ENCODE data around the gene IL22. TPM values are rescaled to one million over a fixed set of nuclear protein-coding genes. Genes with fewer than 3 reads are reported as not detected.

Gene IL22
- polyA plus RNA-seq, 1 donor (not counting 4 experiments of a cell fraction or from before 2014, with no cell fraction given) = not detected

DNA sequence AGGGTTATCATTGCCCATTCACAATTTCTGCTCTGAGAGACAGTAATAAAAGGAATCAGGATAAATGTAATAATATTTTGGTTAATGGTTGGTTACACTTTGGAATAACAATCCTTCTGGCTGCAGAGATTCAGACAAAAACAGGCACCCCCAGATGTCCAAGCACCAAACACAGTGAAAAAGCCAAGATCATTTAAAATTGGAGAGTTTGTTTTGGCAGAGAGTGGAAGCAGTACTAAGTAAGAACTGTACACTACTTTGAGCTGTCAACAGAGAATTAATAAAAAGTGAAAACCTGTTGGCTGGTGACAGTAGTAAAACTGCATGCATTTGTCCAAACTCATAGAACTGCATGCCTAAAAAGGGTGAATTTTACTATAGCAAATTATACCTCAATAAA, 15.6 kb upstream of the IL22 start:
- H3K9me3 ChIP-seq (ENCODE audit: control insufficient read depth, low read depth, low read length) = no peaks in the 10 kb centered on the region
- H3K79me2 ChIP-seq (ENCODE audit: control insufficient read depth, insufficient read depth, low read length) = no peaks in the 10 kb centered on the region
- DNase-seq (ENCODE audit: low read depth, low spot score) = no peak
- no peaks in the 10 kb centered on the region for H3K36me3 ChIP-seq (ENCODE audit: control insufficient read depth in 2 of 2, extremely low read depth in 1 of 2, insufficient read depth in 2 of 2, low read length in 2 of 2)
- H3K27ac ChIP-seq (ENCODE audit: control insufficient read depth, insufficient read depth, low read length) = no peak overlapping the region
- FAIRE-seq = no peak
- peaks cover 4% of the 10 kb centered on the region for H3K4me1 ChIP-seq (ENCODE audit: control insufficient read depth, extremely low read depth, insufficient read depth, low read length)
- H3K4me3 ChIP-seq (ENCODE audit: control insufficient read depth in 2 of 3, extremely low read depth in 1 of 3, insufficient read depth in 2 of 3, low read depth in 1 of 3, low read length in 3 of 3) = no peak overlapping the region
- no peak overlapping the region for H3K4me2 ChIP-seq (ENCODE audit: control insufficient read depth, extremely low read depth, insufficient read depth, low read depth, low read length)
- no peaks in the 10 kb centered on the region for H4K20me1 ChIP-seq (ENCODE audit: control insufficient read depth, extremely low read depth, insufficient read depth, low read length)
- no peak overlapping the region for H2AFZ ChIP-seq (ENCODE audit: control insufficient read depth, low read length)
- dilution Hi-C loops (cut with MboI; ENCODE audit: extremely low pct_ligation_motif_present, low sequenced_read_pairs) = no loop called here
- H3K27me3 ChIP-seq (ENCODE audit: control insufficient read depth, extremely low read depth, insufficient read depth, low read length) = no peaks in the 10 kb centered on the region
- no peak overlapping the region for H3K9ac ChIP-seq (ENCODE audit: control insufficient read depth, extremely low read depth, insufficient read depth, low read length)
- no peaks in the 10 kb centered on the region for H3K9me1 ChIP-seq (ENCODE audit: control insufficient read depth, extremely low read depth, insufficient read depth, low read length)
- no peak for TF ChIP-seq EZH2 (IDR thresholded peaks at IDR 0.05; ENCODE audit: low read length)
- TF ChIP-seq, protein P1, sequence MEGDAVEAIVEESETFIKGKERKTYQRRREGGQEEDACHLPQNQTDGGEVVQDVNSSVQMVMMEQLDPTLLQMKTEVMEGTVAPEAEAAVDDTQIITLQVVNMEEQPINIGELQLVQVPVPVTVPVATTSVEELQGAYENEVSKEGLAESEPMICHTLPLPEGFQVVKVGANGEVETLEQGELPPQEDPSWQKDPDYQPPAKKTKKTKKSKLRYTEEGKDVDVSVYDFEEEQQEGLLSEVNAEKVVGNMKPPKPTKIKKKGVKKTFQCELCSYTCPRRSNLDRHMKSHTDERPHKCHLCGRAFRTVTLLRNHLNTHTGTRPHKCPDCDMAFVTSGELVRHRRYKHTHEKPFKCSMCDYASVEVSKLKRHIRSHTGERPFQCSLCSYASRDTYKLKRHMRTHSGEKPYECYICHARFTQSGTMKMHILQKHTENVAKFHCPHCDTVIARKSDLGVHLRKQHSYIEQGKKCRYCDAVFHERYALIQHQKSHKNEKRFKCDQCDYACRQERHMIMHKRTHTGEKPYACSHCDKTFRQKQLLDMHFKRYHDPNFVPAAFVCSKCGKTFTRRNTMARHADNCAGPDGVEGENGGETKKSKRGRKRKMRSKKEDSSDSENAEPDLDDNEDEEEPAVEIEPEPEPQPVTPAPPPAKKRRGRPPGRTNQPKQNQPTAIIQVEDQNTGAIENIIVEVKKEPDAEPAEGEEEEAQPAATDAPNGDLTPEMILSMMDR (optimal IDR thresholded peaks at IDR 0.05 in 1 of 3, IDR thresholded peaks at IDR 0.05 in 1 of 3, conservative IDR thresholded peaks at IDR 0.05 in 1 of 3; ENCODE audit: extremely low read depth in 1 of 3, insufficient read depth in 2 of 3, low read length in 3 of 3) = no peak

DNA sequence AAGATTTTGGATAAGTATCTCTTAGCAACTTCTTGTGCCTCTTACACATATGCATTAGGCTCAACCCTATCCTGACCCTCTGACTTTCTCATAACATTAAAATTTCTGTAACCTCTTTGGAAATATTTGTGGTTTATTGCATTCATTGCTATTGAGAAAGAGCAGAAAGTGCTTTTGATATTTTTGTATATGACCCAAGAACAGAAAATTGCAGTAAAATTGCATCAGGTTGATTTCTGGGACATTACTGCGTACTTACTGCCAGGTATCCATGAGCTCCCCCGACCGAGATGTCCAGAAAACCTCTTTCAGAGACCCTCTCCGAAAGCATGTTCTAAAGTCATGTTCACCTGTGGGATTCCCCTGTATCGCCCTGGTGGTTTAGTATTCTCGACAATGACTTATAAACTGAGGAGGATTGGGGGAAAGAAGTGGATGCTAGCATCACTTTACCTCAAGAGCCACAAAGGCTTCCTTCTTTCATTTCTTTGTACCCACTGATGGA, 14.5 kb upstream of the IL22 start:
- peak overlapping the region; percentile 45 for H3K27ac ChIP-seq (ENCODE audit: control insufficient read depth, insufficient read depth, low read length)
- H3K4me3 ChIP-seq (ENCODE audit: control insufficient read depth in 2 of 3, extremely low read depth in 1 of 3, insufficient read depth in 2 of 3, low read depth in 1 of 3, low read length in 3 of 3) = no peak overlapping the region
- H3K27me3 ChIP-seq (ENCODE audit: control insufficient read depth, extremely low read depth, insufficient read depth, low read length) = no peaks in the 10 kb centered on the region
- TF ChIP-seq, protein P1 (optimal IDR thresholded peaks at IDR 0.05 in 1 of 3, IDR thresholded peaks at IDR 0.05 in 1 of 3, conservative IDR thresholded peaks at IDR 0.05 in 1 of 3; ENCODE audit: extremely low read depth in 1 of 3, insufficient read depth in 2 of 3, low read length in 3 of 3) = no peak
- TF ChIP-seq EZH2 (IDR thresholded peaks at IDR 0.05; ENCODE audit: low read length) = no peak
- H3K4me1 ChIP-seq (ENCODE audit: control insufficient read depth, extremely low read depth, insufficient read depth, low read length) = peaks cover 4% of the 10 kb centered on the region
- H3K36me3 ChIP-seq (ENCODE audit: control insufficient read depth in 2 of 2, extremely low read depth in 1 of 2, insufficient read depth in 2 of 2, low read length in 2 of 2) = no peaks in the 10 kb centered on the region
- H4K20me1 ChIP-seq (ENCODE audit: control insufficient read depth, extremely low read depth, insufficient read depth, low read length) = no peaks in the 10 kb centered on the region
- H3K9me1 ChIP-seq (ENCODE audit: control insufficient read depth, extremely low read depth, insufficient read depth, low read length) = no peaks in the 10 kb centered on the region
- H2AFZ ChIP-seq (ENCODE audit: control insufficient read depth, low read length) = no peak overlapping the region
- no peak for DNase-seq (ENCODE audit: low read depth, low spot score)
- no peaks in the 10 kb centered on the region for H3K79me2 ChIP-seq (ENCODE audit: control insufficient read depth, insufficient read depth, low read length)
- no peak overlapping the region for H3K9ac ChIP-seq (ENCODE audit: control insufficient read depth, extremely low read depth, insufficient read depth, low read length)
- dilution Hi-C loops (cut with MboI; ENCODE audit: extremely low pct_ligation_motif_present, low sequenced_read_pairs) = no loop called here
- H3K9me3 ChIP-seq (ENCODE audit: control insufficient read depth, low read depth, low read length) = no peaks in the 10 kb centered on the region
- H3K4me2 ChIP-seq (ENCODE audit: control insufficient read depth, extremely low read depth, insufficient read depth, low read depth, low read length) = no peak overlapping the region
- no peak for FAIRE-seq

Measured in keratinocyte (primary cell).